CD14-positive monocyte (primary cell): ENCODE data around the gene ENTREP1. TPM values are rescaled to one million over a fixed set of nuclear protein-coding genes. Genes with fewer than 3 reads are reported as not detected.

Experiments
- DNase-seq, 3 donors: peaks; one replicate each; pipeline ENCODE4 v3.0.0-alpha.2; 2011 to 2022
- H2AFZ ChIP-seq: 2 replicates; pipeline ENCODE4 v1.6.0; 2012; ENCODE audit warnings: mild to moderate bottlenecking, low read depth, low read length, inconsistent platforms; ENCODE audit not compliant: insufficient read depth, poor library complexity, severe bottlenecking
- H3K27ac ChIP-seq, 2 donors: 1 replicate in 1 of 2; 2 replicates in 1 of 2; pipeline ENCODE4 v1.5.1; 2012 to 2013; ENCODE audit warnings: low read length in 2 of 2, control low read depth in 1 of 2, inconsistent platforms in 1 of 2, low read depth in 1 of 2, mild to moderate bottlenecking in 1 of 2
- H3K27me3 ChIP-seq, 2 donors: one replicate each; pipeline versions ENCODE4 v1.6.0 to v1.6.1; 2011 to 2013; ENCODE audit warnings: low read length in 2 of 2; ENCODE audit not compliant: control insufficient read depth in 2 of 2, insufficient read depth in 2 of 2
- H3K36me3 ChIP-seq, 2 donors: replicated peaks in 1 of 2; 1 replicate in 1 of 2; 2 replicates in 1 of 2; pipeline versions ENCODE4 v1.5.1 to v1.6.1; 2012 to 2013; ENCODE audit warnings: low read length in 2 of 2, control low read depth in 1 of 2, inconsistent platforms in 1 of 2, mild to moderate bottlenecking in 1 of 2; ENCODE audit not compliant: insufficient read depth in 2 of 2, control insufficient read depth in 1 of 2
- H3K4me1 ChIP-seq, 2 donors: 1 replicate in 1 of 2; 2 replicates in 1 of 2; pipeline versions ENCODE4 v1.5.1 to v1.6.1; 2012 to 2013; ENCODE audit warnings: low read length in 2 of 2, control low read depth in 1 of 2, inconsistent platforms in 1 of 2, mild to moderate bottlenecking in 1 of 2, moderate library complexity in 1 of 2; ENCODE audit not compliant: insufficient read depth in 2 of 2, control insufficient read depth in 1 of 2
- H3K4me2 ChIP-seq: replicated peaks from 2 replicates; pipeline ENCODE3; 2012; ENCODE audit warnings: low read length, moderate library complexity, mild to moderate bottlenecking; ENCODE audit not compliant: poor library complexity, severe bottlenecking; ENCODE audit errors: extremely low read depth
- H3K4me3 ChIP-seq, 3 experiments: fragments of 200-600 bp in 1 of 3; sonication (generic) in 1 of 3; replicated peaks in 1 of 3; 1 replicate in 2 of 3; 2 replicates in 1 of 3; pipeline ENCODE4 v1.5.1; 2011 to 2013; ENCODE audit warnings: low read length in 3 of 3, mild to moderate bottlenecking in 3 of 3, control low read depth in 2 of 3, low read depth in 2 of 3, inconsistent platforms in 1 of 3, moderate library complexity in 1 of 3
- H3K79me2 ChIP-seq: 2 replicates; pipeline ENCODE4 v1.6.0; 2012; ENCODE audit warnings: mild to moderate bottlenecking, control low read depth, inconsistent platforms, low read length, moderate library complexity; ENCODE audit not compliant: insufficient read depth
- H3K9ac ChIP-seq: 2 replicates; pipeline ENCODE4 v1.6.0; 2017; ENCODE audit warnings: low read length, mild to moderate bottlenecking; ENCODE audit not compliant: insufficient read depth, poor library complexity, severe bottlenecking
- H3K9me3 ChIP-seq, 2 donors: replicated peaks in 1 of 2; 1 replicate in 1 of 2; 2 replicates in 1 of 2; pipeline versions ENCODE4 v1.5.1 to v1.6.1; 2012 to 2013; ENCODE audit warnings: low read length in 2 of 2, control low read depth in 1 of 2; ENCODE audit not compliant: control insufficient read depth in 1 of 2, insufficient read depth in 1 of 2
- H4K20me1 ChIP-seq: 2 replicates; pipeline ENCODE4 v1.6.0; 2012; ENCODE audit warnings: mild to moderate bottlenecking, low read length, control low read depth, moderate library complexity; ENCODE audit not compliant: insufficient read depth
- H3K27ac Mint-ChIP-seq, 7 donors: one replicate each; pipeline ENCODE4 v1.8.0; 2020; ENCODE audit warnings: mild to moderate bottlenecking in 7 of 7, mixed read lengths in 7 of 7, moderate library complexity in 6 of 7, inconsistent platforms in 2 of 7
- H3K27me3 Mint-ChIP-seq, 3 donors: one replicate each; pipeline ENCODE4 v1.8.0; 2021 to 2022; ENCODE audit warnings: low read depth in 3 of 3, mild to moderate bottlenecking in 3 of 3, mixed read lengths in 3 of 3, moderate library complexity in 3 of 3, inconsistent platforms in 1 of 3
- H3K36me3 Mint-ChIP-seq, 2 donors: one replicate each; pipeline ENCODE4 v1.8.0; 2020; ENCODE audit warnings: mixed read lengths in 2 of 2, inconsistent platforms in 1 of 2, mild to moderate bottlenecking in 1 of 2
- H3K4me1 Mint-ChIP-seq: one replicate; pipeline ENCODE4 v1.8.0; 2020; ENCODE audit warnings: mild to moderate bottlenecking, mixed read lengths
- H3K4me3 Mint-ChIP-seq, 2 donors: one replicate each; pipeline ENCODE4 v1.8.0; 2020; ENCODE audit warnings: mild to moderate bottlenecking in 2 of 2, mixed read lengths in 2 of 2, moderate library complexity in 1 of 2
- H3K9me3 Mint-ChIP-seq, 7 donors: one replicate each; pipeline ENCODE4 v1.8.0; 2020 to 2022; ENCODE audit warnings: mixed read lengths in 7 of 7, mild to moderate bottlenecking in 6 of 7, moderate library complexity in 6 of 7, inconsistent platforms in 2 of 7
- WGBS: methylation state at CpG from one replicate; pipeline ENCODE4 v1.1.5; 2013; ENCODE audit warnings: missing lambda C conversion rate; ENCODE audit not compliant: insufficient coverage; 5-methylcytosine and 5-hydroxymethylcytosine counted together
- intact Hi-C, 2 donors: fragments of 100-400 bp; cut with micrococcal nuclease; formaldehyde crosslinking; loops; one replicate each; pipeline versions ENCODE4 v1.15.0 to v1.15.1; 2023
- polyA plus RNA-seq, 3 donors: library from polyadenylated mRNA; depleted of rRNA in 1 of 3; unstranded in 2 of 3; stranded (reverse) in 1 of 3; fragments of 300-500 nt in 2 of 3; fragments of >200 nt in 1 of 3; fragmentation: Illumina TruSeq in 2 of 3; gene quantifications; 1 replicate in 2 of 3; 2 replicates in 1 of 3; pipeline ENCODE4 v1.2.3, GENCODE V29; 2012 to 2021
- TF ChIP-seq, protein P1 (sequence below): fragments of 200-600 bp; IDR thresholded peaks from one replicate; pipeline ENCODE4 v1.8.0; 2022; ENCODE audit warnings: antibody characterized with exemption, mild to moderate bottlenecking

The ENTREP1 gene
- polyA plus RNA-seq, 3 donors: not detected

DNA sequence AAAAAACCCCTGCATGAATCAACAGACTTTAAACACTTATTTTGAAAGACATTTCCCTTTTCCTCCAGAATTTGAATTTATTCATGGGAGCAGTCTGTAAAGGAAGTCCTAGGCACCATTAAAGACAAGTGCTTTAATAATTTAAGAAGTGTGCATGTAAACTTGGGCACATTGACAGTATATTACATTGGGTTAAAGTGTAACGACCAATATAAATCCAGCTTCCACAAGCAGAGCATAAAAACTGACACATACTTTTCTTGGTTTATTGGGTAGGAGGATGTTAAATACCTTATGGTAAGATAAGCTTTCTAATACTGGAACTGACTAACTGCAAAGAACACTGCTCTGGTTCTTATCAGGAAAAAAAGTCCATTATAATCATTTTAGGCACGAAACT lies 1.2 kb upstream of the ENTREP1 start:
- intact Hi-C loops: no loop called here
- H3K27ac Mint-ChIP-seq: no peak overlapping the region
- Histone ChIP-seq H3K27me3 (peaks cover 53 to 62% of the 10 kb centered on the region in 2 donors), H2AFZ (no peak overlapping the region), H3K4me2 (no peak overlapping the region), H4K20me1 (no peaks in the 10 kb centered on the region), H3K4me3 (no peak overlapping the region), H3K9ac (no peak overlapping the region), H3K9me3 (peaks cover 0 to 9% of the 10 kb centered on the region in 2 donors), H3K27ac (no peak overlapping the region), H3K36me3 (no peaks in the 10 kb centered on the region), H3K4me1 (no peaks in the 10 kb centered on the region), H3K79me2 (no peaks in the 10 kb centered on the region)
- TF ChIP-seq, protein P1, sequence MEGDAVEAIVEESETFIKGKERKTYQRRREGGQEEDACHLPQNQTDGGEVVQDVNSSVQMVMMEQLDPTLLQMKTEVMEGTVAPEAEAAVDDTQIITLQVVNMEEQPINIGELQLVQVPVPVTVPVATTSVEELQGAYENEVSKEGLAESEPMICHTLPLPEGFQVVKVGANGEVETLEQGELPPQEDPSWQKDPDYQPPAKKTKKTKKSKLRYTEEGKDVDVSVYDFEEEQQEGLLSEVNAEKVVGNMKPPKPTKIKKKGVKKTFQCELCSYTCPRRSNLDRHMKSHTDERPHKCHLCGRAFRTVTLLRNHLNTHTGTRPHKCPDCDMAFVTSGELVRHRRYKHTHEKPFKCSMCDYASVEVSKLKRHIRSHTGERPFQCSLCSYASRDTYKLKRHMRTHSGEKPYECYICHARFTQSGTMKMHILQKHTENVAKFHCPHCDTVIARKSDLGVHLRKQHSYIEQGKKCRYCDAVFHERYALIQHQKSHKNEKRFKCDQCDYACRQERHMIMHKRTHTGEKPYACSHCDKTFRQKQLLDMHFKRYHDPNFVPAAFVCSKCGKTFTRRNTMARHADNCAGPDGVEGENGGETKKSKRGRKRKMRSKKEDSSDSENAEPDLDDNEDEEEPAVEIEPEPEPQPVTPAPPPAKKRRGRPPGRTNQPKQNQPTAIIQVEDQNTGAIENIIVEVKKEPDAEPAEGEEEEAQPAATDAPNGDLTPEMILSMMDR: no peak
- H3K36me3 Mint-ChIP-seq: no peaks in the 10 kb centered on the region
- H3K27me3 Mint-ChIP-seq: peaks cover 49 to 75% (median 59%) of the 10 kb centered on the region in 3 donors
- no CpG with 5 or more reads among the region's 2 CpGs for WGBS
- no peak for DNase-seq
- peaks cover 0 to 19% (median 5%) of the 10 kb centered on the region in 7 donors for H3K9me3 Mint-ChIP-seq
- H3K4me3 Mint-ChIP-seq: peak overlapping the region in 1 of 2 donors; percentile 80
- peaks cover 9% of the 10 kb centered on the region for H3K4me1 Mint-ChIP-seq

DNA sequence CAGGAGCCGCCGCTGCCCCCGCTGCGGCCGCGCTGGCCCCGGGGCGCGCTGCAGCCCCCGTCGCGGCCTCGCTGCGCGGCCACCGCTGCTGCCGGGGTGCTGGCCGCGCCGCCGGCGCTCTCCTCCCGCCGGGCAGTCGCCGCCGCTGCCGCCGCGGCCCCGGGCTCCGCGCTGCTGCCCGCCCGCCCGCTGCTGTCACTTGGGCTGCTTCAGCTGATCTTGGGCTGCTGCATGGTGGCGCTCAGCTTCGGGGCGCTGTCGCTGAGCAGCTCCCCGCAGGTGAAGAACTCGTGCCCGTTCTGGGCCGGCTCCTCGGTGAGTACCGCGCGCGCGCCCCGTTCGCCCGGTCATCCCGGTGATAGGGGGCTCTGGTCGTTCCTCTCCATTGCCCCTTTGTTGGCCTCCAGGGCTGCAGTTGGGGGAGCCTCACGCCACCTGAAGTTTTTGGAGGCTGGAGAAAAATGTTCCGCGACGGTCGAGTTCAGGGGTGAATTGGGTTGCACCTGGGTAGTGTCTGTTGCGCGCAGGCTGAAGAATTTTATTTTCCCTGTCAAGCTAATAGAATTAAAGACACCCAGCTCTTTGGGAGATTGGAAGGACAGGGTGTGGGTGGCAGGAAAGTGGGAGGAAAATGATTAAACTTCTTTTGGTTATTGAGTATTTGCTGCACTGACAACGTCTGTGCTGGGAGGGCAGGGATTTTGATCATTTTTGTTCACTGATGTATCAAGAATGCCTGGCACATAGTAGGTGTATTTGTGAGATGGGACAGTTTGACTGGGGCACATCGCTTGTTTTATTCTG lies 596 bp downstream of the ENTREP1 start:
- Histone ChIP-seq H3K27me3 (peaks cover 53 to 64% of the 10 kb centered on the region in 2 donors), H3K9me3 (peaks cover 0 to 9% of the 10 kb centered on the region in 2 donors), H3K79me2 (no peaks in the 10 kb centered on the region), H2AFZ (no peak overlapping the region), H4K20me1 (no peaks in the 10 kb centered on the region), H3K9ac (no peak overlapping the region), H3K27ac (no peak overlapping the region), H3K4me2 (peak overlapping the region; percentile 46), H3K36me3 (no peaks in the 10 kb centered on the region), H3K4me3 (no peak overlapping the region), H3K4me1 (no peaks in the 10 kb centered on the region)
- TF ChIP-seq, protein P1: no peak
- Mint-ChIP-seq H3K27ac (no peak overlapping the region), H3K9me3 (peaks cover 0 to 19% (median 5%) of the 10 kb centered on the region in 7 donors), H3K27me3 (peaks cover 52 to 73% (median 59%) of the 10 kb centered on the region in 3 donors), H3K36me3 (no peaks in the 10 kb centered on the region), H3K4me3 (peak overlapping the region; percentile 62 to 90), H3K4me1 (peaks cover 9% of the 10 kb centered on the region)
- intact Hi-C loops: no loop called here
- no peak for DNase-seq
- WGBS: 2% methylated on average over 58 of the region's 64 CpGs
